ENCODE data around the gene SLIT3.

Gene SLIT3

DNA sequence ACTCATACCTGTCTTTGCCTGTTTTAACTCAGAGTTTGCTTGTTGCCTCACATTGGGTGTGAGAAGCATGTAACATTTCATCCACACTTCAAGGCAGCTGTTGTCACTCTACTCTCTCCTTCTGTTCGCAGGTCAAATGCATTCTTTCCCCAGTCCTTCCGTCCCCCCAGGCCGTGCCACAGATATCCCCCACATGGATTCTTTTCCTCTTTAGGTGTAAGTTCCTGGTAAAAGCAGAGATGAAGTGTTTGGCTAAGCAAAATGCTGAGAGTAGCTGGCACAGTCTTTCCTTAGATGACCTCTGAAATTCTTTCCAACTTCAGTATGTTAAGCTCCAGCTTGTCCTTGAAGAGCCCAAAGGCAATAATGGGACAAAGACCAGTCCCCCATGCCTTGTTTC lies 328.2 kb downstream of the SLIT3 start:
- TF ChIP-seq, protein P1, sequence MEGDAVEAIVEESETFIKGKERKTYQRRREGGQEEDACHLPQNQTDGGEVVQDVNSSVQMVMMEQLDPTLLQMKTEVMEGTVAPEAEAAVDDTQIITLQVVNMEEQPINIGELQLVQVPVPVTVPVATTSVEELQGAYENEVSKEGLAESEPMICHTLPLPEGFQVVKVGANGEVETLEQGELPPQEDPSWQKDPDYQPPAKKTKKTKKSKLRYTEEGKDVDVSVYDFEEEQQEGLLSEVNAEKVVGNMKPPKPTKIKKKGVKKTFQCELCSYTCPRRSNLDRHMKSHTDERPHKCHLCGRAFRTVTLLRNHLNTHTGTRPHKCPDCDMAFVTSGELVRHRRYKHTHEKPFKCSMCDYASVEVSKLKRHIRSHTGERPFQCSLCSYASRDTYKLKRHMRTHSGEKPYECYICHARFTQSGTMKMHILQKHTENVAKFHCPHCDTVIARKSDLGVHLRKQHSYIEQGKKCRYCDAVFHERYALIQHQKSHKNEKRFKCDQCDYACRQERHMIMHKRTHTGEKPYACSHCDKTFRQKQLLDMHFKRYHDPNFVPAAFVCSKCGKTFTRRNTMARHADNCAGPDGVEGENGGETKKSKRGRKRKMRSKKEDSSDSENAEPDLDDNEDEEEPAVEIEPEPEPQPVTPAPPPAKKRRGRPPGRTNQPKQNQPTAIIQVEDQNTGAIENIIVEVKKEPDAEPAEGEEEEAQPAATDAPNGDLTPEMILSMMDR (IDR thresholded peaks at IDR 0.05; ENCODE audit: borderline replicate concordance, extremely low read depth, low read length, poor library complexity, severe bottlenecking), result no peak
- TF ChIP-seq EZH2 (IDR thresholded peaks at IDR 0.05; ENCODE audit: borderline replicate concordance, low read depth, low read length, severe bottlenecking), result no peak
- no peak overlapping the region for H3K4me3 ChIP-seq (ENCODE audit: low read depth in 1 of 2, low read length in 2 of 2)
- H3K9me3 ChIP-seq (ENCODE audit: insufficient read depth, low read length, severe bottlenecking), result no peaks in the 10 kb centered on the region
- H4K20me1 ChIP-seq (ENCODE audit: insufficient read depth, low read length), result 0 out of 2 replicates have a peak, but pooled peaks cover 2% of the 10 kb centered on the region
- no peak overlapping the region for H3K4me2 ChIP-seq (ENCODE audit: insufficient read depth, low read length)
- no peak for DNase-seq
- no peak overlapping the region for H3K27ac ChIP-seq (ENCODE audit: low read length)
- H3K4me1 ChIP-seq (ENCODE audit: insufficient read depth, low read length), result no peaks in the 10 kb centered on the region
- H3K79me2 ChIP-seq (ENCODE audit: insufficient read depth, low read length), result no peaks in the 10 kb centered on the region
- H3K9ac ChIP-seq (ENCODE audit: low read depth, low read length), result no peak overlapping the region
- H2AFZ ChIP-seq (ENCODE audit: low read depth, low read length), result no peak overlapping the region
- no peak for ATAC-seq (ENCODE audit: insufficient read depth, low read depth)
- H3K27me3 ChIP-seq (ENCODE audit: insufficient read depth, low read length, poor library complexity), result peaks cover 3% of the 10 kb centered on the region
- H3K36me3 ChIP-seq (ENCODE audit: insufficient read depth, low read length), result no peaks in the 10 kb centered on the region

DNA sequence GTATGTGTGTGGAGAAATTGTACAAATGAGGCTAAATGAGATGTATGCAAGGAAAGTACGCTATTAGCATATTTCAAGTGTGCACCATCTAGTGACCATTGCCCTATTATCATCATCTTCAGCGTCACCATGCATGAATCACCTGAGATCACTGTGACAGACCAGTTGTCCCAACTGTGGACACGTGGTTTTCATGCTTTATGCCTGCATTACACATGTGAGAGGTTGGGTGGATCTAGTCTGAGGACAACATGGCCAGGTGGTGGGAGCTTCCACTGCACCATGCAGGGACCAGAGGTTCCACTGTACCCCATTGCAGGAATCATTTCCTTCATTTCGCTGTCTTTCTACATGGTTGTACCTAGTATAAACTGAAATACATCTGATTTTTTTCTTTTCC lies 329.8 kb downstream of the SLIT3 start:
- H2AFZ ChIP-seq (ENCODE audit: low read depth, low read length), result no peak overlapping the region
- DNase-seq, result no peak
- no peaks in the 10 kb centered on the region for H3K36me3 ChIP-seq (ENCODE audit: insufficient read depth, low read length)
- ATAC-seq (ENCODE audit: insufficient read depth, low read depth), result no peak
- no peak overlapping the region for H3K4me3 ChIP-seq (ENCODE audit: low read depth in 1 of 2, low read length in 2 of 2)
- no peak for TF ChIP-seq EZH2 (IDR thresholded peaks at IDR 0.05; ENCODE audit: borderline replicate concordance, low read depth, low read length, severe bottlenecking)
- TF ChIP-seq, protein P1 (IDR thresholded peaks at IDR 0.05; ENCODE audit: borderline replicate concordance, extremely low read depth, low read length, poor library complexity, severe bottlenecking), result no peak
- H3K27me3 ChIP-seq (ENCODE audit: insufficient read depth, low read length, poor library complexity), result peaks cover 3% of the 10 kb centered on the region
- H3K9ac ChIP-seq (ENCODE audit: low read depth, low read length), result no peak overlapping the region
- H3K27ac ChIP-seq (ENCODE audit: low read length), result no peak overlapping the region
- no peaks in the 10 kb centered on the region for H3K4me1 ChIP-seq (ENCODE audit: insufficient read depth, low read length)
- H3K9me3 ChIP-seq (ENCODE audit: insufficient read depth, low read length, severe bottlenecking), result no peaks in the 10 kb centered on the region
- no peak overlapping the region for H3K4me2 ChIP-seq (ENCODE audit: insufficient read depth, low read length)
- no peaks in the 10 kb centered on the region for H3K79me2 ChIP-seq (ENCODE audit: insufficient read depth, low read length)
- H4K20me1 ChIP-seq (ENCODE audit: insufficient read depth, low read length), result 0 out of 2 replicates have a peak, but pooled peaks cover 2% of the 10 kb centered on the region

DNA sequence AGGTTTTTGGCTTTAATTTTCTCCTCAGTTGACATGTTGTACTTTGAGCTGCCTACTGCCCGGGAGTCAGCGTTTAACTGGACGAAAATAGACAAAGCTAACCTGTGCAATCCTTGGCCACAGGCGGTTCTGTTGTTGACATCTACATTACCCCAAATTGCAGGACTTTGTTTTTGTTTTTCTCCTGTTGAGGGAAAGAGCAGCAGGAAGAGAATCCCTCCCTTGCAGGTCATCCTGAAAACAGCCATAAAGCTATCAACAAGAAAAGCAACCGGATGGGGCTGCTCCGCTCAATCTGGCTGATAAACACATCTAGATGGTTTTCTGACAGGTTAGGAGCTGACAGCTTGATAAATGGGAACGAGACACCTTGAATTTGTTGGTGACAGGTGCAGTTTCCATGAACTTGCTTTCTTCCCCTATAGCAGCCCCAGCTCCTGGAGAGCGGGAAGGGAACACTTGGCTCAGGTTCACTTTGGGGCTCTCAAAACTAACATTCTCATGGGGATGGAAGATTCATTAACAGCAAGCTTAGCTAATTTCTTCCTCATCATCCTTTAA lies 331.5 kb downstream of the SLIT3 start:
- no peak overlapping the region for H2AFZ ChIP-seq (ENCODE audit: low read depth, low read length)
- no peaks in the 10 kb centered on the region for H3K9me3 ChIP-seq (ENCODE audit: insufficient read depth, low read length, severe bottlenecking)
- no peak overlapping the region for H3K9ac ChIP-seq (ENCODE audit: low read depth, low read length)
- TF ChIP-seq, protein P1 (IDR thresholded peaks at IDR 0.05; ENCODE audit: borderline replicate concordance, extremely low read depth, low read length, poor library complexity, severe bottlenecking), result no peak
- no peak for TF ChIP-seq EZH2 (IDR thresholded peaks at IDR 0.05; ENCODE audit: borderline replicate concordance, low read depth, low read length, severe bottlenecking)
- ATAC-seq (ENCODE audit: insufficient read depth, low read depth) (no peak), DNase-seq (no peak)
- H3K4me3 ChIP-seq (ENCODE audit: low read depth in 1 of 2, low read length in 2 of 2), result no peak overlapping the region
- no peak overlapping the region for H3K27ac ChIP-seq (ENCODE audit: low read length)
- H3K36me3 ChIP-seq (ENCODE audit: insufficient read depth, low read length), result no peaks in the 10 kb centered on the region
- H3K27me3 ChIP-seq (ENCODE audit: insufficient read depth, low read length, poor library complexity), result peaks cover 11% of the 10 kb centered on the region
- H3K4me1 ChIP-seq (ENCODE audit: insufficient read depth, low read length), result no peaks in the 10 kb centered on the region
- no peaks in the 10 kb centered on the region for H4K20me1 ChIP-seq (ENCODE audit: insufficient read depth, low read length)
- H3K4me2 ChIP-seq (ENCODE audit: insufficient read depth, low read length), result no peak overlapping the region
- H3K79me2 ChIP-seq (ENCODE audit: insufficient read depth, low read length), result no peaks in the 10 kb centered on the region

Measured in DND-41 (cell line).